Stomach (tissue), 9 donors: ENCODE data around the gene CNTN5. TPM values are rescaled to one million over a fixed set of nuclear protein-coding genes. Genes with fewer than 3 reads are reported as not detected.

Source experiments
- DNase-seq, 2 donors: peaks; one replicate each; pipeline versions ENCODE4 v3.0.0 to v3.0.0-alpha.2; 2013 to 2019
- H3K27ac ChIP-seq, 5 donors: fragments of 200-600 bp in 4 of 5; sonication (generic) in 4 of 5; one replicate each; pipeline ENCODE4 v1.5.1; 2013 to 2019; ENCODE audit warnings: mild to moderate bottlenecking in 1 of 5, moderate library complexity in 1 of 5
- H3K27me3 ChIP-seq, 3 donors: fragments of 200-600 bp; sonication (generic); one replicate each; pipeline ENCODE4 v1.5.1; 2017 to 2019; ENCODE audit warnings: mixed run types in 1 of 3
- H3K36me3 ChIP-seq, 4 donors: fragments of 200-600 bp; sonication (generic); 1 replicate in 3 of 4; 2 replicates in 1 of 4; pipeline ENCODE4 v1.5.1; 2016 to 2019
- H3K4me1 ChIP-seq, 4 donors: fragments of 200-600 bp; sonication (generic); one replicate each; pipeline ENCODE4 v1.5.1; 2016 to 2019
- H3K4me3 ChIP-seq, 4 donors: fragments of 200-600 bp; sonication (generic) in 3 of 4; one replicate each; pipeline ENCODE4 v1.5.1; 2016 to 2019; ENCODE audit warnings: mild to moderate bottlenecking in 1 of 4
- H3K9me3 ChIP-seq, 4 donors: fragments of 200-600 bp; sonication (generic); one replicate each; pipeline ENCODE4 v1.5.1; 2016 to 2019
- EP300 ChIP-seq: sonication (generic); formaldehyde crosslinking; IDR thresholded peaks from one replicate; pipeline ENCODE4 v1.6.1; 2017; ENCODE audit warnings: antibody characterized with exemption
- POLR2A ChIP-seq, 4 donors: fragments of 450-650 bp; IDR thresholded peaks; one replicate each; pipeline ENCODE4 v1.6.1; 2016; ENCODE audit warnings: antibody characterized with exemption in 4 of 4, control low read depth in 2 of 4, mild to moderate bottlenecking in 1 of 4, moderate library complexity in 1 of 4
- POLR2AphosphoS5 ChIP-seq, 3 donors: sonication (generic); formaldehyde crosslinking; IDR thresholded peaks; one replicate each; pipeline ENCODE4 v1.6.1; 2016; ENCODE audit warnings: antibody characterized with exemption in 3 of 3
- whole genome bisulfite sequencing, 5 donors: extraction: QIAGEN DNeasy Blood & Tissue Kit in 3 of 5; methylation state at CpG; one replicate each; pipeline versions ENCODE4 v1.1.5 to v1.1.7; 2013 to 2018; 5-methylcytosine and 5-hydroxymethylcytosine counted together
- intact Hi-C: fragments of 100-400 bp; cut with DNase I; formaldehyde crosslinking; loops from one replicate; pipeline ENCODE4 v1.15.1; 2023; ENCODE audit warnings: low total_unique reads
- polyA plus RNA-seq, 3 donors: library from polyadenylated mRNA; stranded (reverse); fragments of 200-250 nt; gene quantifications; one replicate each; pipeline ENCODE4 v1.2.3, GENCODE V29; 2013
- total RNA-seq, 5 donors: library from RNA; depleted of rRNA; stranded (reverse); fragments of >200 nt; gene quantifications; one replicate each; pipeline versions ENCODE4 v1.1.0 to v1.2.3, GENCODE V29; 2014 to 2016
- TF ChIP-seq, protein P1 (sequence below), 7 experiments: fragments of 450-650 bp in 4 of 7; fragments of 200-600 bp in 3 of 7; sonication (generic) in 3 of 7; IDR thresholded peaks; one replicate each; pipeline ENCODE4 v1.5.1; 2016 to 2019; ENCODE audit warnings: antibody characterized with exemption in 7 of 7, control low read depth in 2 of 7, mild to moderate bottlenecking in 1 of 7
- donor health status: healthy with polysubstance abuse.
- donor health status: Bipolar disorder and iron deficiency.
- donor health status: healthy.

The CNTN5 gene
- total and polyA plus RNA-seq, 8 donors = 0.05 to 9.9 TPM; not detected in 6

DNA sequence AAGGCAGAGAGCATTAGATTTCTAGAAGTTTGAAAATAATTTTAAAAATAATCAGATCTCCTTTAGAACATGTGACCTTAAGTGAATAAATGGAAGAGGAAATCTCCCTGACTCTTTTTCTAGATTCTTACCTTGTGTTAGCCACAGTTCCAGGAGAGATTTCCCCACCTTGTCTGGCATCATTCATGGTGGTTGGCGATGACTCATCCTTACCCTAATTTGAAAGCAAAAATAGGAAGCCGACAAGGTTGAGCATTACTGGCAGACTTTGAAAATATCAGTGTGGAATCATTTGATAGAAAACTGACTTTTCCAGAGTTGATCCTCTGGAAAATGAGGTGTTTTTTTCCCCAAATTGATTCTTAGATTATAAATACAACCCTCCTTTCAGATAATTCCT is 48.1 kb downstream of the CNTN5 start:
- H3K4me3 ChIP-seq = no peak overlapping the region
- H3K27ac ChIP-seq = no peak overlapping the region
- no peaks in the 10 kb centered on the region for H3K4me1 ChIP-seq
- no peaks in the 10 kb centered on the region for H3K36me3 ChIP-seq
- no peak for DNase-seq
- 82 to 87% (median 85%) methylated on average over 2 of the region's 2 CpGs for WGBS, 5 donors
- TF ChIP-seq, protein P1, sequence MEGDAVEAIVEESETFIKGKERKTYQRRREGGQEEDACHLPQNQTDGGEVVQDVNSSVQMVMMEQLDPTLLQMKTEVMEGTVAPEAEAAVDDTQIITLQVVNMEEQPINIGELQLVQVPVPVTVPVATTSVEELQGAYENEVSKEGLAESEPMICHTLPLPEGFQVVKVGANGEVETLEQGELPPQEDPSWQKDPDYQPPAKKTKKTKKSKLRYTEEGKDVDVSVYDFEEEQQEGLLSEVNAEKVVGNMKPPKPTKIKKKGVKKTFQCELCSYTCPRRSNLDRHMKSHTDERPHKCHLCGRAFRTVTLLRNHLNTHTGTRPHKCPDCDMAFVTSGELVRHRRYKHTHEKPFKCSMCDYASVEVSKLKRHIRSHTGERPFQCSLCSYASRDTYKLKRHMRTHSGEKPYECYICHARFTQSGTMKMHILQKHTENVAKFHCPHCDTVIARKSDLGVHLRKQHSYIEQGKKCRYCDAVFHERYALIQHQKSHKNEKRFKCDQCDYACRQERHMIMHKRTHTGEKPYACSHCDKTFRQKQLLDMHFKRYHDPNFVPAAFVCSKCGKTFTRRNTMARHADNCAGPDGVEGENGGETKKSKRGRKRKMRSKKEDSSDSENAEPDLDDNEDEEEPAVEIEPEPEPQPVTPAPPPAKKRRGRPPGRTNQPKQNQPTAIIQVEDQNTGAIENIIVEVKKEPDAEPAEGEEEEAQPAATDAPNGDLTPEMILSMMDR (IDR thresholded peaks at IDR 0.05) = no peak
- TF ChIP-seq POLR2A (IDR thresholded peaks at IDR 0.05) = no peak
- TF ChIP-seq POLR2AphosphoS5 (IDR thresholded peaks at IDR 0.05) = no peak
- no peak for TF ChIP-seq EP300
- no peaks in the 10 kb centered on the region for H3K27me3 ChIP-seq
- H3K9me3 ChIP-seq = no peaks in the 10 kb centered on the region
- intact Hi-C loops = no loop called here

DNA sequence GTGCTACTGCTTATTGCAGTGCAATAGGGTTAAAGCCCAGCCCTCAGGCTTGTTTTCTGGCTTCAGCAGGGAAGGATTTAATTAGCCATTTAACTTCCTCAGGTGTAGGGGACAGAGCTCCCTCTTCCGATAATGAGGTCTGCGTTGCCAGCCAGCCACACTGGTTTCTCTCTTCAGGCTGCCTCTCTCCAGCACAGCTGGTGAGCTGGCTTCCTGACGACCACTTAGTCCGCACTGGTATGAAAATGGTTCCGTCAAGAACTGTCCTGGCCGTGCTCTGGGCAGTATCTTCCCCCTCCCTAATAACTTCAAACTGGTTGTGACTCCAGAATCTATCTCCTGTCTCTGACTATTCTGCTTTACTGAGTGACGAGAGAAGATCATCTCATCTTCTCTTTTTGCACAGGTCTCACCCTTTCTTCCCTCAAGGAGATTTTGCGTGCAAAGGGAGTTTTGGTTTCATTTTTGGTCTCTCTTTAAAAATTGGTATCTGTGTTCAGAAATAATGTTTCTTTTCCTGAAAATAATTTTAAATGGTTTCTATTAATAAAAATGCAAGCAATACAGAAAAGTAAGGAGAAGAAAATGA is 49.2 kb downstream of the CNTN5 start:
- TF ChIP-seq POLR2A (IDR thresholded peaks at IDR 0.05) (no peak), POLR2AphosphoS5 (IDR thresholded peaks at IDR 0.05) (no peak), EP300 (no peak)
- TF ChIP-seq, protein P1 (IDR thresholded peaks at IDR 0.05) = no peak
- no peaks in the 10 kb centered on the region for H3K4me1 ChIP-seq
- no peaks in the 10 kb centered on the region for H3K9me3 ChIP-seq
- intact Hi-C loops = no loop called here
- H3K36me3 ChIP-seq = no peaks in the 10 kb centered on the region
- 9 to 18% (median 13%) methylated on average over 8 of the region's 8 CpGs for WGBS, 5 donors
- peak overlapping the region; percentile 30 to 41 (median 37) for H3K4me3 ChIP-seq
- H3K27ac ChIP-seq = no peak overlapping the region
- no peaks in the 10 kb centered on the region for H3K27me3 ChIP-seq
- peak in 1 of 2 donors; percentile 64 for DNase-seq

DNA sequence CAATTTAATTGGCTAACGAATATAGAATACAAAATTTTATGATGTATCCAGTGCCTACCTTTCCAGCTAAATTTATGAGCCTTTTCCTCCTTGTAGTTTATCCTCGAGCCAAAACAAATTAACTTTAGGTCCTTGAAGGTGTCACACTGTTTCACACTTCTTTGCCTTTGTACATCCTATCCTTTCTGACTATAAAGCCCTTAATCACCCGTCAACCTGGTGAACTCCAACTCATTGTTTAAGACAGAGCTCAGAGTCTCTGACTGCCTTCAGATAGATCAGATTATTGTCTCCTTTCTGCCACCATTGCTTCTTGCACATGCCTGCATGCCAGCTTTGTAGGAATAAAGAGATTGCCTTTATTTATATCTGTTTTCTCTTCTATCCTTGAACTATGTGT is 58.8 kb downstream of the CNTN5 start:
- 46 to 61% (median 52%) methylated on average over 3 of the region's 3 CpGs for WGBS, 5 donors
- Histone ChIP-seq H3K36me3 (no peaks in the 10 kb centered on the region), H3K9me3 (no peaks in the 10 kb centered on the region), H3K27ac (no peak overlapping the region), H3K27me3 (no peaks in the 10 kb centered on the region), H3K4me3 (no peak overlapping the region), H3K4me1 (no peaks in the 10 kb centered on the region)
- no peak for TF ChIP-seq POLR2A (IDR thresholded peaks at IDR 0.05)
- TF ChIP-seq POLR2AphosphoS5 (IDR thresholded peaks at IDR 0.05) = no peak
- TF ChIP-seq, protein P1 (IDR thresholded peaks at IDR 0.05) = no peak
- TF ChIP-seq EP300 = no peak
- intact Hi-C loops = no loop called here
- no peak for DNase-seq

DNA sequence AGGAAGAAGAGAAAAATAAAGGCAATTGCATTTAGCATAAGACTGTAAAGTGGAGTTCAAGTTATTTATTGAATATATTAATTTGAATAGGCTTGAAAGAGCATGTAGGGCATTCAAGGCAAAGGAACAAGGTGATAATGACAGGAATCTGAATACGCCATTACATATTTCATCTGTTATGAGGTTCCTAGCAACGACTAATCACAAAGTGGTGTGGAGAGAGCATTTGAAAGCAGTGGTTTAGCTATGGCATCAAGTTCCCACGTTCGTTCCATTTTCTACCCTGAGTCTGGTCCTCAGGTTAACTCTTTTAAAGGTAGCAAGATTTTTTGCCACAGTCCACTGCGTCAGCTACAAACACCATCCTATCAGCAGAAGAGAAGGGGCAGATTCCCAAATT is 59.4 kb downstream of the CNTN5 start:
- Histone ChIP-seq H3K36me3 (no peaks in the 10 kb centered on the region), H3K4me1 (no peaks in the 10 kb centered on the region), H3K27ac (no peak overlapping the region), H3K27me3 (no peaks in the 10 kb centered on the region), H3K4me3 (no peak overlapping the region), H3K9me3 (no peaks in the 10 kb centered on the region)
- 69 to 81% (median 72%) methylated on average over 5 of the region's 5 CpGs for WGBS, 5 donors
- peak in 1 of 2 donors; percentile 12 for DNase-seq
- TF ChIP-seq, protein P1 (IDR thresholded peaks at IDR 0.05) = no peak
- TF ChIP-seq EP300 (no peak), POLR2AphosphoS5 (IDR thresholded peaks at IDR 0.05) (no peak), POLR2A (IDR thresholded peaks at IDR 0.05) (no peak)
- intact Hi-C loops = no loop called here
